H1 (cell line): ENCODE measurements around the gene B3GLCT. TPM values are rescaled to one million over a fixed set of nuclear protein-coding genes. Genes with fewer than 3 reads are reported as not detected.

Experiments used
- CTCF ChIA-PET: fragments of 300-600 bp; sonication (Branson Sonifier 250); formaldehyde crosslinking; loops from one replicate; lab custom pipeline; 2021; ENCODE audit not compliant: partially characterized antibody; lab: Charles Lee
- POLR2A ChIA-PET: fragments of 300-600 bp; sonication (Branson Sonifier 250); formaldehyde crosslinking; loops from one replicate; lab custom pipeline; 2021; ENCODE audit warnings: inconsistent platforms; ENCODE audit not compliant: partially characterized antibody; lab: Charles Lee
- DNase-seq, 2 experiments: peaks; one replicate each; pipeline versions ENCODE4 v3.0.0 to v3.0.0-alpha.2; 2010 to 2022; ENCODE audit warnings: low spot score in 2 of 2, low read depth in 1 of 2, mixed read lengths in 1 of 2
- FAIRE-seq: peaks from 2 replicates; lab custom pipeline; 2011; peaks lifted over from hg19 to GRCh38; lab: Jason Lieb, UNC
- H2AFZ ChIP-seq: 2 replicates; pipeline ENCODE4 v1.8.1; 2012; ENCODE audit warnings: low read length, inconsistent platforms
- H2AK5ac ChIP-seq: 2 replicates; pipeline ENCODE4 v1.6.1; 2013; ENCODE audit warnings: low read depth, low read length
- H2BK120ac ChIP-seq: replicated peaks from 2 replicates; pipeline ENCODE3; 2013; ENCODE audit warnings: low read depth, low read length, inconsistent platforms
- H2BK12ac ChIP-seq: 2 replicates; pipeline ENCODE4 v1.6.1; 2013; ENCODE audit warnings: low read depth, low read length
- H2BK15ac ChIP-seq: 2 replicates; pipeline ENCODE4 v1.6.1; 2013; ENCODE audit warnings: low read length
- H2BK20ac ChIP-seq: 2 replicates; pipeline ENCODE4 v1.6.1; 2013; ENCODE audit warnings: low read length
- H2BK5ac ChIP-seq: 2 replicates; pipeline ENCODE4 v1.6.1; 2013; ENCODE audit warnings: low read depth, low read length
- H3K14ac ChIP-seq: 2 replicates; pipeline ENCODE4 v1.6.1; 2013; ENCODE audit warnings: inconsistent platforms; ENCODE audit not compliant: insufficient read length
- H3K18ac ChIP-seq: 2 replicates; pipeline ENCODE4 v1.6.1; 2013; ENCODE audit warnings: low read length; ENCODE audit errors: extremely low read depth
- H3K23ac ChIP-seq: 2 replicates; pipeline ENCODE4 v1.6.1; 2013; ENCODE audit warnings: inconsistent platforms; ENCODE audit not compliant: insufficient read length
- H3K23me2 ChIP-seq: 2 replicates; pipeline ENCODE4 v1.6.1; 2013; ENCODE audit warnings: low read depth, low read length
- H3K27ac ChIP-seq: 2 replicates; pipeline ENCODE4 v1.6.1; 2011; ENCODE audit warnings: low read depth, low read length, inconsistent platforms
- H3K27me3 ChIP-seq, 4 experiments: replicated peaks in 1 of 4; 1 replicate in 1 of 4; 2 replicates in 3 of 4; pipeline versions ENCODE4 v1.6.1 to v1.8.1; 2011 to 2013; ENCODE audit warnings: low read length in 3 of 4, mild to moderate bottlenecking in 3 of 4, inconsistent platforms in 2 of 4, mixed read lengths in 2 of 4, moderate library complexity in 1 of 4; ENCODE audit not compliant: control insufficient read depth in 3 of 4, insufficient read depth in 3 of 4; ENCODE audit errors: extremely low read depth in 1 of 4
- H3K36me3 ChIP-seq, 4 experiments: 2 replicates each; pipeline versions ENCODE4 v1.6.1 to v1.8.1; 2011 to 2013; ENCODE audit warnings: mild to moderate bottlenecking in 4 of 4, low read length in 3 of 4, moderate library complexity in 2 of 4, control low read depth in 1 of 4, inconsistent platforms in 1 of 4; ENCODE audit not compliant: insufficient read depth in 4 of 4, control insufficient read depth in 2 of 4
- H3K4ac ChIP-seq: replicated peaks from 2 replicates; pipeline ENCODE3; 2013; ENCODE audit warnings: low read length, low read depth, mixed read lengths, inconsistent platforms; ENCODE audit not compliant: insufficient read length
- H3K4me1 ChIP-seq, 4 experiments: replicated peaks in 1 of 4; 1 replicate in 1 of 4; 2 replicates in 3 of 4; pipeline versions ENCODE4 v1.6.1 to v1.8.1; 2011 to 2013; ENCODE audit warnings: low read length in 3 of 4, inconsistent platforms in 2 of 4, mixed read lengths in 1 of 4; ENCODE audit not compliant: insufficient read depth in 4 of 4, control insufficient read depth in 3 of 4
- H3K4me2 ChIP-seq, 2 experiments: 2 replicates each; pipeline versions ENCODE4 v1.6.1 to v1.8.1; 2011 to 2013; ENCODE audit warnings: low read depth in 2 of 2, low read length in 2 of 2, control low read depth in 1 of 2, inconsistent platforms in 1 of 2, mild to moderate bottlenecking in 1 of 2; ENCODE audit not compliant: insufficient read depth in 1 of 2
- H3K4me3 ChIP-seq, 4 experiments: fragments of 200-600, 300-600 bp in 1 of 4; sonication (generic), shearing (Covaris generic), sonication (Bioruptor Twin) in 1 of 4; 2 replicates each; pipeline versions ENCODE4 v1.5.1 to v1.8.1; 2011 to 2016; ENCODE audit warnings: low read length in 4 of 4, low read depth in 3 of 4, control low read depth in 2 of 4, inconsistent platforms in 2 of 4, mild to moderate bottlenecking in 2 of 4, mixed read lengths in 1 of 4, moderate library complexity in 1 of 4; ENCODE audit not compliant: insufficient read depth in 2 of 4; ENCODE audit errors: extremely low read depth in 1 of 4
- H3K56ac ChIP-seq: replicated peaks from 2 replicates; pipeline ENCODE3; 2013; ENCODE audit warnings: low read depth, mild to moderate bottlenecking, mixed read lengths, low read length, inconsistent platforms; ENCODE audit not compliant: insufficient read length
- H3K79me1 ChIP-seq: 2 replicates; pipeline ENCODE4 v1.6.1; 2013; ENCODE audit warnings: low read depth, low read length, control low read depth
- H3K79me2 ChIP-seq, 2 experiments: 2 replicates each; pipeline versions ENCODE4 v1.6.1 to v1.8.1; 2012 to 2013; ENCODE audit warnings: low read length in 2 of 2, mild to moderate bottlenecking in 2 of 2, inconsistent platforms in 1 of 2; ENCODE audit not compliant: insufficient read depth in 2 of 2, control insufficient read depth in 1 of 2
- H3K9ac ChIP-seq, 4 experiments: replicated peaks in 1 of 4; 1 replicate in 1 of 4; 2 replicates in 3 of 4; pipeline versions ENCODE4 v1.6.1 to v1.8.1; 2011 to 2013; ENCODE audit warnings: low read depth in 3 of 4, low read length in 3 of 4, control low read depth in 2 of 4, mild to moderate bottlenecking in 2 of 4, moderate library complexity in 2 of 4, inconsistent platforms in 1 of 4; ENCODE audit errors: extremely low read depth in 1 of 4
- H3K9me3 ChIP-seq, 2 experiments: 2 replicates each; pipeline versions ENCODE4 v1.6.1 to v1.8.1; 2012 to 2013; ENCODE audit warnings: mild to moderate bottlenecking in 2 of 2, moderate library complexity in 2 of 2, control low read depth in 1 of 2, inconsistent platforms in 1 of 2, low read depth in 1 of 2, low read length in 1 of 2, mixed read lengths in 1 of 2; ENCODE audit not compliant: insufficient read depth in 2 of 2
- H4K20me1 ChIP-seq, 2 experiments: replicated peaks in 1 of 2; 2 replicates each; pipeline versions ENCODE3 to v1.8.1; 2011 to 2013; ENCODE audit warnings: inconsistent platforms in 2 of 2, low read length in 2 of 2, mild to moderate bottlenecking in 1 of 2; ENCODE audit not compliant: insufficient read depth in 2 of 2, control insufficient read depth in 1 of 2
- H4K5ac ChIP-seq: 2 replicates; pipeline ENCODE4 v1.6.1; 2013; ENCODE audit warnings: low read length, low read depth, mixed read lengths, inconsistent platforms; ENCODE audit not compliant: insufficient read length
- H4K8ac ChIP-seq: 2 replicates; pipeline ENCODE4 v1.8.0; 2013; ENCODE audit warnings: mild to moderate bottlenecking, moderate library complexity, low read length, inconsistent platforms; ENCODE audit not compliant: insufficient read depth; ENCODE audit errors: extremely low read depth
- H4K91ac ChIP-seq: replicated peaks from 2 replicates; pipeline ENCODE3; 2013; ENCODE audit warnings: low read length, mixed read lengths, inconsistent platforms; ENCODE audit not compliant: insufficient read length
- CBX5 ChIP-seq: fragments of 300-800, 300-1000 bp; sonication (generic); IDR thresholded peaks from 2 replicates; pipeline ENCODE4 v1.7.1; 2016; ENCODE audit warnings: antibody characterized with exemption, low read length, low read depth
- CREB1 ChIP-seq: IDR thresholded peaks from 2 replicates; pipeline ENCODE4 v1.6.1; 2012; ENCODE audit warnings: inconsistent platforms
- EP300 ChIP-seq, 2 experiments: IDR thresholded peaks; 1 replicate in 1 of 2; 2 replicates in 1 of 2; pipeline ENCODE4 v1.6.1; 2011 to 2012; ENCODE audit warnings: low read depth in 2 of 2, low read length in 2 of 2, mild to moderate bottlenecking in 2 of 2, borderline replicate concordance in 1 of 2, inconsistent platforms in 1 of 2, moderate library complexity in 1 of 2
- HDAC6 ChIP-seq: IDR thresholded peaks from one replicate; pipeline ENCODE4 v1.7.1; 2012; ENCODE audit warnings: low read depth, mild to moderate bottlenecking, inconsistent platforms, low read length, moderate library complexity
- KDM1A ChIP-seq: fragments of 200-600, 300-600 bp; sonication (generic); IDR thresholded peaks from 2 replicates; pipeline ENCODE4 v1.7.1; 2016; ENCODE audit warnings: mild to moderate bottlenecking, low read length, borderline replicate concordance
- KDM5A ChIP-seq: fragments of 200-600 bp; IDR thresholded peaks from 2 replicates; pipeline ENCODE4 v1.7.1; 2012; ENCODE audit warnings: mild to moderate bottlenecking, low read length, inconsistent platforms, mixed read lengths
- POLR2AphosphoS5 ChIP-seq: IDR thresholded peaks from 2 replicates; pipeline ENCODE4 v1.6.1; 2011; ENCODE audit warnings: low read depth, low read length
- ZNF274 ChIP-seq: IDR thresholded peaks from 2 replicates; pipeline ENCODE4 v1.7.0; 2012; ENCODE audit warnings: low read length, borderline replicate concordance; ENCODE audit errors: extremely low read depth
- WGBS, 2 experiments: shearing (Covaris generic) in 1 of 2; methylation state at CpG; one replicate each; pipeline versions ENCODE4 v1.1.6 to v1.1.7; 2013 to 2015; ENCODE audit warnings: low lambda C conversion rate in 2 of 2, mixed read lengths in 2 of 2, inconsistent platforms in 1 of 2, low coverage in 1 of 2, missing lambda C conversion rate in 1 of 2; ENCODE audit not compliant: insufficient replicate concordance in 2 of 2, insufficient coverage in 1 of 2, insufficient read length in 1 of 2; ENCODE audit errors: extremely low coverage in 1 of 2, missing lambda C conversion rate in 1 of 2; 5-methylcytosine and 5-hydroxymethylcytosine counted together
- polyA plus RNA-seq, 7 experiments: library from polyadenylated mRNA; depleted of rRNA in 3 of 7; stranded (reverse) in 5 of 7; unstranded in 2 of 7; fragments of >200 nt in 5 of 7; fragments of 200-250 nt in 2 of 7; gene quantifications; 1 replicate in 5 of 7; 2 replicates in 1 of 7; 4 replicates in 1 of 7; pipeline versions ENCODE4 v1.2.1 to v1.2.3, GENCODE V29; 2011 to 2013; ENCODE audit warnings: missing spikeins in 2 of 7, mixed read lengths in 2 of 7
- total RNA-seq: library from RNA; stranded (reverse); fragmentation: NEBNext Ultra II Directional; extraction: Animal tissue kit (Norgen Biotek cat#: 25700); gene quantifications from 2 replicates; pipeline ENCODE4 v1.2.1, GENCODE V29; 2021

B3GLCT gene
- total and polyA plus RNA-seq, 2 of the 8 experiments (the other 6 are each of a cell fraction or from before 2014, with no cell fraction given) = 1.5 to 4.1 TPM

DNA sequence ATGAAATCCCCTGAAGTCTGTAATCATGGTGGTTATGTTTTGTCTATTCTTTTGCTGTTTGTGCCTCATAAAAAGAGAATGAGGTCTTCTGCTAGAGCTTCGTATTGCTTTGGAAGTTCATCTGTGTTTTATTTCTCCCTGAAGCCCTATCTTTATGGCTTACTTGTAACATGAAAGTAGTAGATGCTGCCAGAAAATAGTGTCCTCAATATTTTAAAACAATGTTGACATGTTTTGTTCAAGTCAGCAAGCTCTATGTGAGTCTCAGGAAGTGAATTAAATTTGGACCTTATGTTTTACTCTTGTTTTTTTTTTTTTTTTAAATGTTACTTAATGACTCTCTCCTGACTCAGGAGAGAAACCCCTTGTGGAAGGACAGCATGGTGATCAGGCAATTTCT lies 130.5 kb downstream of the B3GLCT start:
- FAIRE-seq = no peak
- H2BK20ac ChIP-seq = no peak overlapping the region
- H3K14ac ChIP-seq = no peak overlapping the region
- H3K23ac ChIP-seq = no peak overlapping the region
- no peak overlapping the region for H4K5ac ChIP-seq
- H2AK5ac ChIP-seq = no peak overlapping the region
- no peak overlapping the region for H2AFZ ChIP-seq
- no peak for DNase-seq
- H3K4me2 ChIP-seq = no peak overlapping the region
- no peaks in the 10 kb centered on the region for H3K79me2 ChIP-seq
- no peak overlapping the region for H2BK12ac ChIP-seq
- H3K9me3 ChIP-seq = 0 out of 4 replicates have a peak, but pooled peaks cover 0 to 2% of the 10 kb centered on the region in 2 experiments
- no peaks in the 10 kb centered on the region for H3K79me1 ChIP-seq
- no peak overlapping the region for H2BK15ac ChIP-seq
- H3K36me3 ChIP-seq = no peaks in the 10 kb centered on the region
- no peak overlapping the region for H2BK120ac ChIP-seq
- ChIA-PET POLR2A (no interaction called here), CTCF (no interaction called here)
- WGBS, 2 experiments = 93% methylated on average over 1 of the region's 1 CpG; no CpG with 5 or more reads in 1 of the 2 experiments
- H3K4me1 ChIP-seq = no peaks in the 10 kb centered on the region; a peak in 1 of 7 replicates
- no peak overlapping the region for H3K27ac ChIP-seq
- H3K9ac ChIP-seq = no peak overlapping the region
- no peak overlapping the region for H3K56ac ChIP-seq
- H3K27me3 ChIP-seq = no peaks in the 10 kb centered on the region
- H3K4me3 ChIP-seq = no peak overlapping the region
- no peak overlapping the region for H3K18ac ChIP-seq
- no peaks in the 10 kb centered on the region for H4K20me1 ChIP-seq
- H2BK5ac ChIP-seq = no peak overlapping the region
- H3K23me2 ChIP-seq = no peaks in the 10 kb centered on the region; the same call in 1 of the 2 replicates
- H3K4ac ChIP-seq = no peak overlapping the region
- no peak overlapping the region for H4K8ac ChIP-seq
- H4K91ac ChIP-seq = no peak overlapping the region
- TF ChIP-seq ZNF274 = no peak
- no peak for TF ChIP-seq HDAC6
- no peak for TF ChIP-seq POLR2AphosphoS5
- TF ChIP-seq KDM1A = no peak
- no peak for TF ChIP-seq CREB1
- TF ChIP-seq KDM5A = no peak
- TF ChIP-seq CBX5 = no peak
- no peak for TF ChIP-seq EP300 (IDR thresholded peaks at IDR 0.05; ENCODE audit: borderline replicate concordance in 1 of 2, low read depth in 2 of 2, low read length in 2 of 2)
